Sigmoid colon (tissue), 7 donors: ENCODE results near the gene EPHX1. TPM values are rescaled to one million over a fixed set of nuclear protein-coding genes. Genes with fewer than 3 reads are reported as not detected.

Source experiments
- DNase-seq: peaks from one replicate; pipeline ENCODE4 v3.0.0-alpha.2; 2019
- H3K27ac ChIP-seq, 4 donors: fragments of 200-600 bp; sonication (generic); one replicate each; pipeline ENCODE4 v1.5.1; 2016 to 2019; ENCODE audit warnings: mild to moderate bottlenecking in 1 of 4
- H3K27me3 ChIP-seq, 3 donors: fragments of 200-600 bp; sonication (generic); one replicate each; pipeline ENCODE4 v1.5.1; 2019; ENCODE audit warnings: mild to moderate bottlenecking in 1 of 3
- H3K36me3 ChIP-seq, 4 donors: fragments of 200-600 bp; sonication (generic); one replicate each; pipeline ENCODE4 v1.5.1; 2016 to 2019
- H3K4me1 ChIP-seq, 4 donors: fragments of 200-600 bp; sonication (generic); one replicate each; pipeline ENCODE4 v1.5.1; 2017 to 2019
- H3K4me3 ChIP-seq, 4 donors: fragments of 200-600 bp; sonication (generic); one replicate each; pipeline ENCODE4 v1.5.1; 2017 to 2019; ENCODE audit warnings: mild to moderate bottlenecking in 2 of 4, moderate library complexity in 1 of 4
- H3K9me3 ChIP-seq, 4 donors: fragments of 200-600 bp in 3 of 4; sonication (generic) in 3 of 4; one replicate each; pipeline versions ENCODE4 v1.5.1 to v1.6.1; 2013 to 2019
- EP300 ChIP-seq, 4 donors: sonication (generic); formaldehyde crosslinking; IDR thresholded peaks; one replicate each; pipeline ENCODE4 v1.6.1; 2017; ENCODE audit warnings: antibody characterized with exemption in 4 of 4
- POLR2A ChIP-seq, 2 donors: fragments of 450-650 bp; IDR thresholded peaks; one replicate each; pipeline ENCODE4 v1.6.1; 2016; ENCODE audit warnings: antibody characterized with exemption in 2 of 2, mild to moderate bottlenecking in 2 of 2, moderate library complexity in 2 of 2
- POLR2AphosphoS5 ChIP-seq, 4 donors: sonication (generic); formaldehyde crosslinking; IDR thresholded peaks; one replicate each; pipeline ENCODE4 v1.6.1; 2017; ENCODE audit warnings: antibody characterized with exemption in 4 of 4
- WGBS, 2 donors: extraction: QIAGEN DNeasy Blood & Tissue Kit; methylation state at CpG; one replicate each; pipeline ENCODE4 v1.1.7; 2013; 5-methylcytosine and 5-hydroxymethylcytosine counted together
- intact Hi-C: fragments of 100-400 bp; cut with DNase I; formaldehyde crosslinking; loops from one replicate; pipeline ENCODE4 v1.15.1; 2023
- polyA plus RNA-seq, 3 donors: library from polyadenylated mRNA; stranded (reverse); fragments of 200-250 nt; gene quantifications; one replicate each; pipeline ENCODE4 v1.2.3, GENCODE V29; 2013
- total RNA-seq, 4 donors: library from RNA; depleted of rRNA; stranded (reverse); fragments of >200 nt; gene quantifications; one replicate each; pipeline ENCODE4 v1.1.0, GENCODE V29; 2016
- TF ChIP-seq, protein P1 (sequence below), 4 experiments: fragments of 450-650 bp in 3 of 4; fragments of 200-600 bp in 1 of 4; IDR thresholded peaks; one replicate each; pipeline ENCODE4 v1.5.1; 2016 to 2019; ENCODE audit warnings: antibody characterized with exemption in 4 of 4, mild to moderate bottlenecking in 3 of 4, moderate library complexity in 2 of 4
- donor health status: healthy with polysubstance abuse.
- donor health status: Bipolar disorder and iron deficiency.
- donor health status: healthy.

The EPHX1 gene
- total and polyA plus RNA-seq, 7 donors, result 6.9 to 78.9 (median 43.6) TPM

DNA sequence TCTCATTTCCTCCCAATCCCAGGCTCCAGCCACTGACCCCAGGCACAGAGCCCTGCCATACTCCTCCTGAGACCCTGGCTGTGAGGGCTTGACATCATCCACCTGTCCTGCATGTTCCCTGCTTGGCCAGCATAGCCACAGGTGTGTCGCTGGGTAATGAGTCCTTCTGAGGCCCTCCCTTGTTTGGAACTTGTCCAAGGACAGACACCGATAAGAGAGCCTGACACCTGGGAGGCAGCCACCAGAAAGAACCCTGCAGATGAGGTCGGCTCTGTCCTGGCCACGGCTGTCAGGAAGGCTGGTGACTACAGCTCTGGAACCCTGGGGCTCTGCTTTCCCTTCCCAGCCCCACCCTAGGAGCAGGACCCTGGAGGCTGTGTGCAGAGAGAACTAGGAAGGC, 37.7 kb downstream of the EPHX1 start:
- no peak for TF ChIP-seq POLR2AphosphoS5 (IDR thresholded peaks at IDR 0.05)
- 16 to 39% methylated on average over 4 of the region's 4 CpGs for WGBS, 2 donors
- no peaks in the 10 kb centered on the region for H3K27me3 ChIP-seq
- H3K4me1 ChIP-seq, result peaks cover 0 to 15% (median 13%) of the 10 kb centered on the region in 4 donors
- intact Hi-C loops, result no loop called here
- H3K27ac ChIP-seq, result no peak overlapping the region
- no peak overlapping the region for H3K4me3 ChIP-seq
- no peak for DNase-seq
- H3K36me3 ChIP-seq, result peaks cover 0 to 83% (median 29%) of the 10 kb centered on the region in 4 donors
- H3K9me3 ChIP-seq, result no peaks in the 10 kb centered on the region

DNA sequence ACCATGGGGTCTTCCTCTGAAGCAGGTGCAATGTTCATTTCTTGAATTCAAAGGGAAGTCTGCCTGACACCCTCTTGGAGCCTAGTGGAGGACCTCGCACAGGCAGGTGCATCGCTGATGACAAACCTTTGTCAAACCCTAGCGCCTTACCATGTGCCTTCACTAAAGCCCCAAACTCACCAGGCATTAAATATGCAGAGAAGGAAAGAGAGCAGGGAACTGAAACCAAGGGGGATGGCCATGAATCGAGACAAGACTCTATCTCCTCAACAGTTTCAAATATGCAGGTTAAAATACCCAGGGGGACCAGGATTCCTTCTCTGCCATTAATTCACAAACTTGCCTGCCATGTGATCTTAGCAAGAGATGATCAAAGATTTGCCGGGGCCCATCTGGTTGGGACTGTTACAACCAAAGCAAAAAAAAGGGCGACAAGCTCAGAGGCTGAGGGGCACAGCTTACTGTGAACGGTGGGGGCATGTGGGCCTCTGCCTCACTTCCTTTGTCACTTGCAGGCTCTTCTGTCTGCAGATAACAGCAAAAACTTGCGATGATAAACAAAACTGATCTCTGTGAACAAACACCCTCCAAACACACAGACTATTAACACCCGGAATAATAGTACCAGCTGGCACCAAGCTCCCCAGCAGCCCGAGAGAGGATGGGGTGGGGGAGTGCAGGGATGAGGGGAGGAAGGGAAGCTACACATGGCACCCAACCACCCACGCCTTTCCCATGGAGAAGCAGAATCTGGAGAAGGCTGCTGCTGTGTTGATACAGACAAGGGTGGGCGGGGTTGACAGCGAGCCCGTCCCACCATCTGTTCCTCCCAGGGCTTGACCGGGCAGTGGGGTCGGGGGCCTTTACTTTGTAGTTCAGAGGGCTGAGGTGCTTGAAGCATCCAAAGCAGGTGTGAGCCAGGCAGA, 38.4 kb downstream of the EPHX1 start:
- intact Hi-C loops, result no loop called here

DNA sequence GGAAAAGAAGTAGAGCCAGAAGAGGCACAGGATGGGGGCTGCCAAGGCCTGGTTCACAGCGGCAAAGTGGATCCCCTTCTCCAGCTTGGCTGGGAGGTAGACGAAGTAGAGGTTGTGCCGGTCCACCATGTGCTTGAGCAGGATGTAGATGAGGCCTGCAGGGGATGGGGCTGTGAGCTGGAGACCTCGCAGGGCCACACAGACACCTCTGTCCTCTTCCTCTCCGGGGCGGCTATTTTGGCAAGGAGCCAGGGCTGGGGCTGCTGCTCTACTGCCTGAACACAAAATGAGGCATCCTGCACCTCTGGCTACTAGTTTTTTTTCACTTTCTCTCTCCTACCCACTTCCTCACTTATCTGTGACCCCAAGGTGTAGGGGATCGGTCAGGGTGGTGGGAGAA, 40.0 kb downstream of the EPHX1 start:
- 50 to 63% methylated on average over 7 of the region's 7 CpGs for WGBS, 2 donors
- H3K27me3 ChIP-seq, result no peaks in the 10 kb centered on the region
- H3K4me1 ChIP-seq, result peaks cover 0 to 15% (median 13%) of the 10 kb centered on the region in 4 donors
- no peaks in the 10 kb centered on the region for H3K9me3 ChIP-seq
- DNase-seq, result no peak
- no peak overlapping the region for H3K4me3 ChIP-seq
- TF ChIP-seq POLR2AphosphoS5 (IDR thresholded peaks at IDR 0.05) (no peak), POLR2A (IDR thresholded peaks at IDR 0.05) (no peak), EP300 (IDR thresholded peaks at IDR 0.05) (no peak)
- TF ChIP-seq, protein P1, sequence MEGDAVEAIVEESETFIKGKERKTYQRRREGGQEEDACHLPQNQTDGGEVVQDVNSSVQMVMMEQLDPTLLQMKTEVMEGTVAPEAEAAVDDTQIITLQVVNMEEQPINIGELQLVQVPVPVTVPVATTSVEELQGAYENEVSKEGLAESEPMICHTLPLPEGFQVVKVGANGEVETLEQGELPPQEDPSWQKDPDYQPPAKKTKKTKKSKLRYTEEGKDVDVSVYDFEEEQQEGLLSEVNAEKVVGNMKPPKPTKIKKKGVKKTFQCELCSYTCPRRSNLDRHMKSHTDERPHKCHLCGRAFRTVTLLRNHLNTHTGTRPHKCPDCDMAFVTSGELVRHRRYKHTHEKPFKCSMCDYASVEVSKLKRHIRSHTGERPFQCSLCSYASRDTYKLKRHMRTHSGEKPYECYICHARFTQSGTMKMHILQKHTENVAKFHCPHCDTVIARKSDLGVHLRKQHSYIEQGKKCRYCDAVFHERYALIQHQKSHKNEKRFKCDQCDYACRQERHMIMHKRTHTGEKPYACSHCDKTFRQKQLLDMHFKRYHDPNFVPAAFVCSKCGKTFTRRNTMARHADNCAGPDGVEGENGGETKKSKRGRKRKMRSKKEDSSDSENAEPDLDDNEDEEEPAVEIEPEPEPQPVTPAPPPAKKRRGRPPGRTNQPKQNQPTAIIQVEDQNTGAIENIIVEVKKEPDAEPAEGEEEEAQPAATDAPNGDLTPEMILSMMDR (IDR thresholded peaks at IDR 0.05), result no peak
- H3K36me3 ChIP-seq, result peaks cover 0 to 83% (median 38%) of the 10 kb centered on the region in 4 donors
- H3K27ac ChIP-seq, result no peak overlapping the region
- intact Hi-C loops, result no loop called here

More for the DNA sequence above, 38.4 kb downstream of the EPHX1 start:
- H3K4me1 ChIP-seq, result peaks cover 0 to 15% (median 13%) of the 10 kb centered on the region in 4 donors
- 28 to 33% methylated on average over 16 of the region's 16 CpGs for WGBS, 2 donors
- TF ChIP-seq EP300 (IDR thresholded peaks at IDR 0.05), result no peak
- no peak for TF ChIP-seq POLR2AphosphoS5 (IDR thresholded peaks at IDR 0.05)
- TF ChIP-seq, protein P1 (IDR thresholded peaks at IDR 0.05), result no peak
- TF ChIP-seq POLR2A (IDR thresholded peaks at IDR 0.05), result no peak
- H3K27ac ChIP-seq, result peak overlapping the region in 1 of 4 donors; percentile 3
- no peak for DNase-seq
- no peaks in the 10 kb centered on the region for H3K9me3 ChIP-seq
- H3K27me3 ChIP-seq, result no peaks in the 10 kb centered on the region
- H3K4me3 ChIP-seq, result no peak overlapping the region
- peaks cover 0 to 83% (median 32%) of the 10 kb centered on the region in 4 donors for H3K36me3 ChIP-seq

DNA sequence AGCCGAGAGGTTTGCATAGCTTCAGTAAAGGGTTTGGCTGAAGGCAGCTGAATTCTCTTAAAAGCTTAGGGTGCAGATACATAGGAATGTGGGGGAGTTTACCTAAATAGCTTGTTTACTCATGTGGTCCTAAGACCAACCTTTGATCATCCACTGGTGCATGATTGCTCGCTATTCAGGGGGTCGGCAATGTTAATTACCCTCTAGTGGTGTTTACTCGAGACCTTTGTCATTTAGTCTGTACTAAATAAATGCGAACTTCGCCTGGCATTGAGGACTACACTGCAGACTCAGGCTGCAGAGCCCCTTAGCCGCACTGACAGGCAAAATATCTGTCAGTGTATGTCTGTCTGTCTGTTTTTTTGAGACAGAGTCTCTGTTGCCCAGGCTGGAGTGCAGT, 40.4 kb downstream of the EPHX1 start:
- WGBS, 2 donors, result 86 to 92% methylated on average over 7 of the region's 7 CpGs
- TF ChIP-seq, protein P1 (IDR thresholded peaks at IDR 0.05), result no peak
- TF ChIP-seq EP300 (IDR thresholded peaks at IDR 0.05), result no peak
- TF ChIP-seq POLR2AphosphoS5 (IDR thresholded peaks at IDR 0.05), result no peak
- TF ChIP-seq POLR2A (IDR thresholded peaks at IDR 0.05), result no peak
- Histone ChIP-seq H3K27me3 (no peaks in the 10 kb centered on the region), H3K36me3 (peaks cover 0 to 84% (median 38%) of the 10 kb centered on the region in 4 donors), H3K4me3 (no peak overlapping the region), H3K9me3 (no peaks in the 10 kb centered on the region), H3K4me1 (peaks cover 0 to 11% (median 8%) of the 10 kb centered on the region in 4 donors), H3K27ac (no peak overlapping the region)
- no peak for DNase-seq
- intact Hi-C loops, result no loop called here

DNA sequence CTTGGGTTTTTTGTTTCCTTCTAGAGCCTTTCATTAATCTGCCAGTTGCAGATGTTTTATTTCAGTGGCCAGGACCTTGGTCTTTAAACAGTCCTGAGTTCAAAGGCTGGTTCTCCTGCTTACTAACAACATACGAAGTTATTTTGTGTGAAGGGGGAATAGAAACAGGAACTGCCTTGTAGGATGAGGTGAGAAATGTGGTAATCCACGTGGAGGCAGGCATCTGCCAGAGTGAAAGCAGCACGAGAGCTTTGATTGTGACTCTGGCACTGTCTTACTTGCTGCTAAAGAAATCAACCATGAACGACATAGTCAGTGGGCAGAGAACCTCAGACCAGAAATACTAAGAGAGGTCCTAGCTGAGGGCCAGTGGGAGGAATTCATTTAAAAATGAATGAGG, 41.9 kb downstream of the EPHX1 start:
- WGBS, 2 donors, result 38 to 58% methylated on average over 4 of the region's 4 CpGs
- DNase-seq, result no peak
- no peak overlapping the region for H3K4me3 ChIP-seq
- no peaks in the 10 kb centered on the region for H3K9me3 ChIP-seq
- no peak overlapping the region for H3K27ac ChIP-seq
- H3K4me1 ChIP-seq, result peaks cover 0 to 4% (median 2%) of the 10 kb centered on the region in 4 donors
- no peaks in the 10 kb centered on the region for H3K27me3 ChIP-seq
- intact Hi-C loops, result no loop called here
- peaks cover 0 to 89% (median 35%) of the 10 kb centered on the region in 4 donors for H3K36me3 ChIP-seq
- no peak for TF ChIP-seq POLR2A (IDR thresholded peaks at IDR 0.05)
- TF ChIP-seq, protein P1 (IDR thresholded peaks at IDR 0.05), result no peak
- TF ChIP-seq EP300 (IDR thresholded peaks at IDR 0.05), result no peak
- TF ChIP-seq POLR2AphosphoS5 (IDR thresholded peaks at IDR 0.05), result no peak
